IgD-negative memory B cell (primary cell): ENCODE measurements around the gene AGAP3. TPM values are rescaled to one million over a fixed set of nuclear protein-coding genes. Genes with fewer than 3 reads are reported as not detected.

Experiments used
- H3K27ac Mint-ChIP-seq, 3 donors: one replicate each; pipeline ENCODE4 v1.8.0; 2020 to 2022; ENCODE audit warnings: mild to moderate bottlenecking in 3 of 3, mixed read lengths in 3 of 3, moderate library complexity in 1 of 3
- H3K27me3 Mint-ChIP-seq: one replicate; pipeline ENCODE4 v1.8.0; 2021; ENCODE audit warnings: mixed read lengths
- H3K36me3 Mint-ChIP-seq: one replicate; pipeline ENCODE4 v1.8.0; 2020; ENCODE audit warnings: mild to moderate bottlenecking, mixed read lengths
- H3K4me1 Mint-ChIP-seq, 3 donors: one replicate each; pipeline ENCODE4 v1.8.0; 2020 to 2022; ENCODE audit warnings: mixed read lengths in 3 of 3, mild to moderate bottlenecking in 1 of 3
- H3K4me3 Mint-ChIP-seq, 4 donors: one replicate each; pipeline ENCODE4 v1.8.0; 2020 to 2022; ENCODE audit warnings: mild to moderate bottlenecking in 4 of 4, mixed read lengths in 4 of 4, moderate library complexity in 3 of 4
- H3K9me3 Mint-ChIP-seq, 3 donors: one replicate each; pipeline ENCODE4 v1.8.0; 2020 to 2021; ENCODE audit warnings: mixed read lengths in 3 of 3, mild to moderate bottlenecking in 1 of 3
- polyA plus RNA-seq: library from polyadenylated mRNA; unstranded; fragments of 300-500 nt; fragmentation: Illumina TruSeq; gene quantifications from one replicate; pipeline ENCODE4 v1.2.3, GENCODE V29; 2021

The AGAP3 gene
- polyA plus RNA-seq, 1 donor from 2014 or later: 3.5 TPM

- Mint-ChIP-seq H3K27me3 (peaks cover 15% of the 10 kb centered on the region), H3K4me1 (peaks cover 0 to 3% (median 2%) of the 10 kb centered on the region in 3 donors), H3K27ac (peak overlapping the region in 1 of 3 donors; percentile 28), H3K9me3 (no peaks in the 10 kb centered on the region), H3K4me3 (peak overlapping the region in 2 of 4 donors; percentile 55 to 77), H3K36me3 (peaks cover 2% of the 10 kb centered on the region)
Measured at GRCh38 chr7:151114151-151115090, 28.1 kb downstream of the AGAP3 start.

- Mint-ChIP-seq H3K9me3 (no peaks in the 10 kb centered on the region), H3K27ac (no peak overlapping the region), H3K4me1 (peaks cover 0 to 3% (median 2%) of the 10 kb centered on the region in 3 donors), H3K27me3 (peaks cover 15% of the 10 kb centered on the region), H3K36me3 (peaks cover 5% of the 10 kb centered on the region), H3K4me3 (peak overlapping the region in 3 of 4 donors; percentile 46 to 86 (median 73))
Measured at GRCh38 chr7:151115121-151115835, 29.0 kb downstream of the AGAP3 start.

GRCh38 chr7:151115836-151116418 lies 29.7 kb downstream of the AGAP3 start:
- peaks cover 0 to 3% (median 2%) of the 10 kb centered on the region in 3 donors for H3K4me1 Mint-ChIP-seq
- H3K4me3 Mint-ChIP-seq: peak overlapping the region in 3 of 4 donors; percentile 46 to 86 (median 73)
- no peak overlapping the region for H3K27ac Mint-ChIP-seq
- H3K9me3 Mint-ChIP-seq: no peaks in the 10 kb centered on the region
- H3K36me3 Mint-ChIP-seq: peaks cover 5% of the 10 kb centered on the region
- H3K27me3 Mint-ChIP-seq: peaks cover 15% of the 10 kb centered on the region

GRCh38 chr7:151116603-151117440 lies 30.5 kb downstream of the AGAP3 start:
- H3K4me1 Mint-ChIP-seq: peaks cover 0 to 3% (median 2%) of the 10 kb centered on the region in 3 donors
- H3K27me3 Mint-ChIP-seq: peaks cover 15% of the 10 kb centered on the region
- peaks cover 5% of the 10 kb centered on the region for H3K36me3 Mint-ChIP-seq
- H3K4me3 Mint-ChIP-seq: peak overlapping the region in 3 of 4 donors; percentile 20 to 81 (median 72)
- peak overlapping the region in 1 of 3 donors; percentile 21 for H3K27ac Mint-ChIP-seq
- H3K9me3 Mint-ChIP-seq: no peaks in the 10 kb centered on the region

- peaks cover 15% of the 10 kb centered on the region for H3K27me3 Mint-ChIP-seq
- no peaks in the 10 kb centered on the region for H3K9me3 Mint-ChIP-seq
- H3K4me1 Mint-ChIP-seq: peaks cover 0 to 3% (median 2%) of the 10 kb centered on the region in 3 donors
- H3K27ac Mint-ChIP-seq: peak overlapping the region in 2 of 3 donors; percentile 21 to 43
- peaks cover 5% of the 10 kb centered on the region for H3K36me3 Mint-ChIP-seq
- H3K4me3 Mint-ChIP-seq: peak overlapping the region in 3 of 4 donors; percentile 20 to 76 (median 65)
Measured at GRCh38 chr7:151117565-151117964, 31.3 kb downstream of the AGAP3 start.

DNA sequence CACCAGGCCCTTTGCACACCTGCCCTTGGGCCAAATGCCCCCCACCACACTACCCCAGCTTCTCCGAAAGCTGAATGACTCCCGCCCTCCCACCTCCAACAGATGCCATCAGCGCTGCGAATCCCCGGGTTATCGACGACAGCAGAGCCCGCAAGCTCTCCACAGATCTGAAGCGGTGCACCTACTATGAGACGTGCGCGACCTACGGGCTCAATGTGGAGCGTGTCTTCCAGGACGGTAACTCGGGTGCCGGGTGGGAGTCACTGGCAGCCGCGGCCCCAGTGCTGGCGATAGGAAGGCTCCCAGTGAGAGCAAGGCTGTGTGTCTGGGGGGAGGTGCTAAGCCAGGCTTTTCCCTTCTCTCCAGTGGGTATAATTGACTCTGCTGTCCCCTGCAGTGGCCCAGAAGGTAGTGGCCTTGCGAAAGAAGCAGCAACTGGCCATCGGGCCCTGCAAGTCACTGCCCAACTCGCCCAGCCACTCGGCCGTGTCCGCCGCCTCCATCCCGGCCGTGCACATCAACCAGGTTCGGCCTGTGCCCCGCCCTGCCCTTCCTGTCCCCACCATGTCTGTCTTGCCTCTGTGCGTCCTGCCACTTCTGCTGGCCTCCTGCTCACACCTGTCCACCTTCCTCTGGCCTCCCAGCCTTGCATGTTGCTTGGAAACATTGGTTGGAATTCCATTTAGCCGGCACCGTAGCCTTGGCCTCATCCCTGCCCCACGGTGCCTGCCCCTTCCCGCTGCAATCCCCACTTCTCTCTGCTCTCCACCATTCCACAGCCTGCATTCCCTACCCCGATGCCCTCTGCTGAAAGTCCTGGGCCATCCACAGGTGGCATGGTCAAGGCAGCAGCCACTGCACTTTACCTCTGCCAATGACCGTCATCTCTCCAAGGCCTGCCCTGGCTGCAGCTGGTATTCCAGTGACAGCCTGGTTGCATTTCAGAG lies 32.1 kb downstream of the AGAP3 start:
- Mint-ChIP-seq H3K36me3 (peaks cover 6% of the 10 kb centered on the region), H3K27me3 (peaks cover 9% of the 10 kb centered on the region), H3K4me1 (peaks cover 0 to 3% (median 2%) of the 10 kb centered on the region in 3 donors), H3K27ac (no peak overlapping the region), H3K9me3 (no peaks in the 10 kb centered on the region), H3K4me3 (peak overlapping the region in 1 of 4 donors; percentile 62)

- peaks cover 3 to 5% (median 3%) of the 10 kb centered on the region in 3 donors for H3K4me1 Mint-ChIP-seq
- peaks cover 4% of the 10 kb centered on the region for H3K27me3 Mint-ChIP-seq
- peaks cover 11% of the 10 kb centered on the region for H3K36me3 Mint-ChIP-seq
- H3K4me3 Mint-ChIP-seq: peak overlapping the region in 1 of 4 donors; percentile 62
- no peaks in the 10 kb centered on the region for H3K9me3 Mint-ChIP-seq
- peak overlapping the region in 1 of 3 donors; percentile 36 for H3K27ac Mint-ChIP-seq
Measured at GRCh38 chr7:151119055-151119415, 32.8 kb downstream of the AGAP3 start.

- Mint-ChIP-seq H3K9me3 (no peaks in the 10 kb centered on the region), H3K27ac (no peak overlapping the region), H3K4me3 (no peak overlapping the region), H3K27me3 (peaks cover 4% of the 10 kb centered on the region), H3K4me1 (peaks cover 4 to 8% (median 5%) of the 10 kb centered on the region in 3 donors), H3K36me3 (peaks cover 11% of the 10 kb centered on the region)
Measured at GRCh38 chr7:151119902-151120301, 33.6 kb downstream of the AGAP3 start.

- Mint-ChIP-seq H3K9me3 (no peaks in the 10 kb centered on the region), H3K4me1 (peaks cover 4 to 8% (median 5%) of the 10 kb centered on the region in 3 donors), H3K4me3 (no peak overlapping the region), H3K36me3 (peaks cover 11% of the 10 kb centered on the region), H3K27ac (no peak overlapping the region), H3K27me3 (peaks cover under 1% of the 10 kb centered on the region)
Measured at GRCh38 chr7:151120896-151121295, 34.6 kb downstream of the AGAP3 start.

GRCh38 chr7:151121380-151122170 lies 35.3 kb downstream of the AGAP3 start:
- Mint-ChIP-seq H3K27me3 (no peaks in the 10 kb centered on the region), H3K36me3 (peaks cover 11% of the 10 kb centered on the region), H3K4me1 (peaks cover 4 to 8% (median 5%) of the 10 kb centered on the region in 3 donors), H3K27ac (peak overlapping the region in 1 of 3 donors; percentile 73), H3K9me3 (no peaks in the 10 kb centered on the region), H3K4me3 (peak overlapping the region in 1 of 4 donors; percentile 28)

DNA sequence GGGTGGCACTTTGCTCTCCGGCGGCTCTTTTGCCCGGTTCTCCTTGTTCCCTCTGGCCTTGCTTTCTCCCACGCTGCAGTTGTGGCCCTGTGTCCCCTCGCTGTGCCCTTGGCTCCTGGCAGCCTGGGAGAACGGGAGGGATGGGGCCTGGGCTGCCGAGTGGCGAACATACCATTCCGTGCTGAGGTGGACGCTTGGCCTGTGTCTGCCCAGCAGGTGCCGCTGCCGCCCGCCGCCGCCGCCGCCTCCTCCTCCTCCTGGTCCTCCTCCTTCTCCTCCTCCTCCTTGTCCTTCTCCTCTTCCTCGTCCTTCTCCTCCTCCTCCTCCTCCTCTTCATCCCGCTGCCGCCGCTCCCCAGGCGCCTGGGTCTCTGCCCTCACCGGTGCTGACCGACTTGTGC lies 36.0 kb downstream of the AGAP3 start:
- Mint-ChIP-seq H3K27me3 (no peaks in the 10 kb centered on the region), H3K36me3 (peaks cover 11% of the 10 kb centered on the region), H3K4me1 (peaks cover 4 to 8% (median 5%) of the 10 kb centered on the region in 3 donors), H3K4me3 (no peak overlapping the region), H3K9me3 (no peaks in the 10 kb centered on the region), H3K27ac (peak overlapping the region in 1 of 3 donors; percentile 67)

GRCh38 chr7:151122796-151123157 lies 36.5 kb downstream of the AGAP3 start:
- peaks cover 4 to 8% (median 5%) of the 10 kb centered on the region in 3 donors for H3K4me1 Mint-ChIP-seq
- H3K36me3 Mint-ChIP-seq: peaks cover 11% of the 10 kb centered on the region
- no peak overlapping the region for H3K4me3 Mint-ChIP-seq
- no peaks in the 10 kb centered on the region for H3K27me3 Mint-ChIP-seq
- H3K27ac Mint-ChIP-seq: peak overlapping the region in 1 of 3 donors; percentile 67
- no peaks in the 10 kb centered on the region for H3K9me3 Mint-ChIP-seq
